Suprapubic skin (tissue), 3 donors: ENCODE data around the gene SRSF7.

ENCODE experiments used
- POLR2A ChIP-seq, 2 donors: fragments of 450-650 bp; IDR thresholded peaks; one replicate each; pipeline ENCODE4 v1.6.1; 2017; ENCODE audit warnings: antibody characterized with exemption in 2 of 2, mild to moderate bottlenecking in 2 of 2, moderate library complexity in 2 of 2
- TF ChIP-seq, protein P1 (sequence below), 2 donors: fragments of 200-600 bp in 1 of 2; fragments of 450-650 bp in 1 of 2; sonication (generic) in 1 of 2; IDR thresholded peaks; one replicate each; pipeline ENCODE4 v1.5.1; 2016 to 2019; ENCODE audit warnings: antibody characterized with exemption in 2 of 2, mild to moderate bottlenecking in 1 of 2, moderate library complexity in 1 of 2

DNA sequence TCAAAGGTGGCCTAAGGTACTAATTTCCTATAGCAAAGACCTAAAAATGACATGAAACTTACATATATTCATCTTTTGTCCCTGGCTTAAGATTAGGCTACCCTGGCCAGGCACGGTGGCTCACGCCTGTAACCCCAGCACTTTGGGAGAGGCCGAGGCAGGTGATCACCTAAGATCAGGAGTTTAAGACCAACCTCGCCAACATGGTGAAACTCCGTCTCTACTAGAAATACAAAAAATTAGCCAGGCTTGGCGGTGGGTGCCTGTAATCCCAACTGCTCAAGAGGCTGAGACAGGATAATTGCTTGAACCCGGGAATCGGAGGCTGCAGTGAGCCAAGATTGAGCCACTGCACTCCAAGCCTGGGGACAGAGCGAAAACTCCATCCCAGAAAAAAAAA is 5.9 kb downstream of the SRSF7 start:
- TF ChIP-seq POLR2A (IDR thresholded peaks at IDR 0.05), result no peak
- TF ChIP-seq, protein P1, sequence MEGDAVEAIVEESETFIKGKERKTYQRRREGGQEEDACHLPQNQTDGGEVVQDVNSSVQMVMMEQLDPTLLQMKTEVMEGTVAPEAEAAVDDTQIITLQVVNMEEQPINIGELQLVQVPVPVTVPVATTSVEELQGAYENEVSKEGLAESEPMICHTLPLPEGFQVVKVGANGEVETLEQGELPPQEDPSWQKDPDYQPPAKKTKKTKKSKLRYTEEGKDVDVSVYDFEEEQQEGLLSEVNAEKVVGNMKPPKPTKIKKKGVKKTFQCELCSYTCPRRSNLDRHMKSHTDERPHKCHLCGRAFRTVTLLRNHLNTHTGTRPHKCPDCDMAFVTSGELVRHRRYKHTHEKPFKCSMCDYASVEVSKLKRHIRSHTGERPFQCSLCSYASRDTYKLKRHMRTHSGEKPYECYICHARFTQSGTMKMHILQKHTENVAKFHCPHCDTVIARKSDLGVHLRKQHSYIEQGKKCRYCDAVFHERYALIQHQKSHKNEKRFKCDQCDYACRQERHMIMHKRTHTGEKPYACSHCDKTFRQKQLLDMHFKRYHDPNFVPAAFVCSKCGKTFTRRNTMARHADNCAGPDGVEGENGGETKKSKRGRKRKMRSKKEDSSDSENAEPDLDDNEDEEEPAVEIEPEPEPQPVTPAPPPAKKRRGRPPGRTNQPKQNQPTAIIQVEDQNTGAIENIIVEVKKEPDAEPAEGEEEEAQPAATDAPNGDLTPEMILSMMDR (IDR thresholded peaks at IDR 0.05), result no peak
